ENCODE data around the gene HMGCS2. TPM values are rescaled to one million over a fixed set of nuclear protein-coding genes. Genes with fewer than 3 reads are reported as not detected.
"Not testable (repeated sequence)": the region's sequence is repeated elsewhere in the genome, so short reads cannot be mapped to it uniquely, and the experiment has no call there.

Gene HMGCS2
- total RNA-seq, 1 experiment from 2014 or later: not detected

DNA sequence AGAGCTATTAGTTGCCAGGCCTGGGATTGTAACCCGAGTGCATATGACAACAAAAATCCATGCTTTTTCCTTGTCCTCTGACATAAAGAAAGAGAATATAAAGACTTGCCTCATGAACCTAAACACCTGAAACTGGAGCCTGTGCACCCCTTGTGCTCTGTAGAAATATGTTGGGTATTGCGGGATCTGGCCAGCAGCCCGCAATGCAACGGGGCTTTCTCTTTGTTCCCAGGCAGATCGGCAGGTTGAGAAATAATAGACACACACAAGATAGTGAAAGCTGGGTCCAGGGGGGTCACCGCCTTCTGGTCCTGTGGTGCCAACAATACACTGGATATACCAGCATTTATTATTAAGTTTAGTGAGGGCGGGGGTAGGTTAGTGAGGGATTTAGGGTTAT is 17.3 kb upstream of the HMGCS2 start:
- not testable (repeated sequence) for DNase-seq; H3K79me2 ChIP-seq (ENCODE audit: low read length); H3K27me3 ChIP-seq (ENCODE audit: low read length); H3K36me3 ChIP-seq (ENCODE audit: insufficient read depth, low read length); H3K9me2 ChIP-seq (replicated peaks; ENCODE audit: insufficient read depth, low read length); H2AFZ ChIP-seq (ENCODE audit: low read length); H3K27ac ChIP-seq (ENCODE audit: low read length); H3K4me3 ChIP-seq (ENCODE audit: low read length); H3K4me1 ChIP-seq (ENCODE audit: low read length); H3K9ac ChIP-seq (ENCODE audit: low read length); H3K9me3 ChIP-seq (ENCODE audit: low read length); H3K4me2 ChIP-seq (ENCODE audit: low read depth, low read length, poor library complexity, severe bottlenecking); H4K20me1 ChIP-seq (ENCODE audit: insufficient read depth, low read depth, low read length)

GRCh38 chr1:119784191-119784781 is 15.6 kb upstream of the HMGCS2 start:
- Histone ChIP-seq H3K9me2 (replicated peaks; ENCODE audit: insufficient read depth, low read length) (no peaks in the 10 kb centered on the region), H3K9ac (ENCODE audit: low read length) (no peak overlapping the region), H4K20me1 (ENCODE audit: insufficient read depth, low read depth, low read length) (no peaks in the 10 kb centered on the region), H3K4me2 (ENCODE audit: low read depth, low read length, poor library complexity, severe bottlenecking) (no peak overlapping the region), H3K4me3 (ENCODE audit: low read length) (no peak overlapping the region), H3K9me3 (ENCODE audit: low read length) (no peaks in the 10 kb centered on the region), H3K36me3 (ENCODE audit: insufficient read depth, low read length) (no peaks in the 10 kb centered on the region), H3K27ac (ENCODE audit: low read length) (no peak overlapping the region), H3K79me2 (ENCODE audit: low read length) (no peaks in the 10 kb centered on the region), H3K27me3 (ENCODE audit: low read length) (no peaks in the 10 kb centered on the region), H2AFZ (ENCODE audit: low read length) (no peak overlapping the region), H3K4me1 (ENCODE audit: low read length) (no peaks in the 10 kb centered on the region)
- DNase-seq: no peak

- H3K27ac ChIP-seq (ENCODE audit: low read length): no peak overlapping the region
- H3K4me3 ChIP-seq (ENCODE audit: low read length): no peak overlapping the region
- no peak overlapping the region for H2AFZ ChIP-seq (ENCODE audit: low read length)
- H3K36me3 ChIP-seq (ENCODE audit: insufficient read depth, low read length): no peaks in the 10 kb centered on the region
- no peak for DNase-seq
- no peaks in the 10 kb centered on the region for H3K9me2 ChIP-seq (replicated peaks; ENCODE audit: insufficient read depth, low read length)
- H3K9ac ChIP-seq (ENCODE audit: low read length): no peak overlapping the region
- H3K9me3 ChIP-seq (ENCODE audit: low read length): no peaks in the 10 kb centered on the region
- no peaks in the 10 kb centered on the region for H3K79me2 ChIP-seq (ENCODE audit: low read length)
- H3K27me3 ChIP-seq (ENCODE audit: low read length): no peaks in the 10 kb centered on the region
- no peaks in the 10 kb centered on the region for H3K4me1 ChIP-seq (ENCODE audit: low read length)
- no peak overlapping the region for H3K4me2 ChIP-seq (ENCODE audit: low read depth, low read length, poor library complexity, severe bottlenecking)
- H4K20me1 ChIP-seq (ENCODE audit: insufficient read depth, low read depth, low read length): no peaks in the 10 kb centered on the region
Observed at GRCh38 chr1:119783354-119784185, 14.9 kb upstream of the HMGCS2 start.

DNA sequence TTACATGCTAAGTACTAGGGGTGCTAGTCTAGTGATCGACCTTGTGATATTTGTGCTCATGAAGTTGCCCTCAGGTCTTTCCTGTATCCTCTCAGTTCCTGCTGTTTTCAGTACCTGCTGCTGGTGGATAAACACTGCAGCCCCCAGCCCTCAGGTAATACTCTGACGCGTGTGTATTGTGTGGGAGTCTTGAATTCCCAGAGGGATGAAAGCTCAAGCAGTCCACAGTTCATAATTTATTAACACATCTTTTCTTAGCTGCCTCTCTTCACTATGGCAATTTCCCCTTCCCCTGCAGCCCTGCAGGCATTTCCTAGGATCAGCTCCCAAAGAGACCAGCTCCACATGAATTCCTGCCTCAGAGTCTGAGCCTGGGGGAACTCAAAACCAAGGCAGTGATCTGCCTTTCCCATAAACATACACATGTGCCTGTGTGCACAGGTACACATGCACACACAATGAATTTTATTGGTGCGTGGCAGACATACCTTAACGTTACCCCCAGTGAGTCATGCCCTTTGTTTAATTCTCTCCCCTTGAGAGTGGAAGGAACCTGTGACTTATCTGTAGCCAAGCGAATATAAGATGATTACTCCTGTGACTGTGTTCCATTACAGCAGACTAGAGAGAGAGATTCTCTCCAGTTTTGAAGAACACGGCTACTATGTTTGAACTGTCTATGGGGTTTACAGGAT is 14.1 kb upstream of the HMGCS2 start:
- Histone ChIP-seq H3K36me3 (ENCODE audit: insufficient read depth, low read length) (no peaks in the 10 kb centered on the region), H3K9me3 (ENCODE audit: low read length) (no peaks in the 10 kb centered on the region), H3K27me3 (ENCODE audit: low read length) (no peaks in the 10 kb centered on the region), H2AFZ (ENCODE audit: low read length) (no peak overlapping the region), H3K4me1 (ENCODE audit: low read length) (no peaks in the 10 kb centered on the region), H3K27ac (ENCODE audit: low read length) (no peak overlapping the region), H3K4me3 (ENCODE audit: low read length) (no peak overlapping the region), H3K4me2 (ENCODE audit: low read depth, low read length, poor library complexity, severe bottlenecking) (no peak overlapping the region), H3K79me2 (ENCODE audit: low read length) (no peaks in the 10 kb centered on the region), H3K9me2 (replicated peaks; ENCODE audit: insufficient read depth, low read length) (no peaks in the 10 kb centered on the region), H4K20me1 (ENCODE audit: insufficient read depth, low read depth, low read length) (no peaks in the 10 kb centered on the region), H3K9ac (ENCODE audit: low read length) (no peak overlapping the region)
- DNase-seq: no peak

- Histone ChIP-seq H3K9me2 (replicated peaks; ENCODE audit: insufficient read depth, low read length) (no peaks in the 10 kb centered on the region), H2AFZ (ENCODE audit: low read length) (no peak overlapping the region), H3K27ac (ENCODE audit: low read length) (no peak overlapping the region), H3K4me2 (ENCODE audit: low read depth, low read length, poor library complexity, severe bottlenecking) (no peak overlapping the region), H4K20me1 (ENCODE audit: insufficient read depth, low read depth, low read length) (no peaks in the 10 kb centered on the region), H3K27me3 (ENCODE audit: low read length) (no peaks in the 10 kb centered on the region), H3K79me2 (ENCODE audit: low read length) (no peaks in the 10 kb centered on the region), H3K4me1 (ENCODE audit: low read length) (no peaks in the 10 kb centered on the region), H3K9ac (ENCODE audit: low read length) (no peak overlapping the region), H3K36me3 (ENCODE audit: insufficient read depth, low read length) (no peaks in the 10 kb centered on the region), H3K9me3 (ENCODE audit: low read length) (no peaks in the 10 kb centered on the region), H3K4me3 (ENCODE audit: low read length) (no peak overlapping the region)
- no peak for DNase-seq
Observed at GRCh38 chr1:119781434-119782210, 12.9 kb upstream of the HMGCS2 start.

GRCh38 chr1:119779869-119780356 is 11.2 kb upstream of the HMGCS2 start:
- no peak overlapping the region for H3K27ac ChIP-seq (ENCODE audit: low read length)
- no peaks in the 10 kb centered on the region for H3K36me3 ChIP-seq (ENCODE audit: insufficient read depth, low read length)
- H3K9ac ChIP-seq (ENCODE audit: low read length): no peak overlapping the region
- H3K4me1 ChIP-seq (ENCODE audit: low read length): no peaks in the 10 kb centered on the region
- H3K4me3 ChIP-seq (ENCODE audit: low read length): no peak overlapping the region
- no peak overlapping the region for H2AFZ ChIP-seq (ENCODE audit: low read length)
- H3K4me2 ChIP-seq (ENCODE audit: low read depth, low read length, poor library complexity, severe bottlenecking): no peak overlapping the region
- no peaks in the 10 kb centered on the region for H3K27me3 ChIP-seq (ENCODE audit: low read length)
- H3K9me2 ChIP-seq (replicated peaks; ENCODE audit: insufficient read depth, low read length): no peaks in the 10 kb centered on the region
- no peaks in the 10 kb centered on the region for H3K9me3 ChIP-seq (ENCODE audit: low read length)
- DNase-seq: no peak
- no peaks in the 10 kb centered on the region for H4K20me1 ChIP-seq (ENCODE audit: insufficient read depth, low read depth, low read length)
- no peaks in the 10 kb centered on the region for H3K79me2 ChIP-seq (ENCODE audit: low read length)

DNA sequence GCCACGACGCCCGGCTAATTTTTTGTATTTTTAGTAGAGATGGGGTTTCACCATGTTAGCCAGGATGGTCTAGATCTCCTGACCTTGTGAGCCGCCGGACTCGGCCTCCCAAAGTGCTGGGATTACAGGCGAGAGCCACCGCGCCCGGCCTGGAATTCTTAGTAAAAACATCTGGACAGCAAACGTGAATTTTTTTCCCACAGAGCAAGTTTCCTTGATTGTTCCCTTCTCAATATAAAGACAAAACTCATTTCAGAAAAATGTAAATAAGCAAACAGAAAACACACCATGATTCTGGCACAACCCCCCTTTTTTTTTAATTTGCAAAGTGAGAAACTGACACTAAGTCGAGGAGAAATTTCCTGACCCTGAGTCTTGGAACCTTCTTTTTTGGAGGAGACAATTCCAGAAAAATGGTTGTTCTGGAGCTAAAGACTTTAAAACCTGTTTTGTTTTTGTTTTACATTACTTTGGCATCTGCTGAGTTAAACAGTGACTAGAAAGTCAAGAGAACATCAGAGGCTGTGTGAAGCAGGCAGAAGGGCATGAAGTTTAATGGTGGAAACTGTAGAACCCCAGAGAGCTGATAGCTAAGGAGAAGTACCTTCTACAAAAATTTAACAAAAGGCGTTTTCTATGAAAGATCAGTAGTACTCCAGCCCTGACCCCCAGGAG is 10.3 kb upstream of the HMGCS2 start:
- Histone ChIP-seq H3K9me3 (ENCODE audit: low read length) (no peaks in the 10 kb centered on the region), H3K9me2 (replicated peaks; ENCODE audit: insufficient read depth, low read length) (no peaks in the 10 kb centered on the region), H3K9ac (ENCODE audit: low read length) (no peak overlapping the region), H4K20me1 (ENCODE audit: insufficient read depth, low read depth, low read length) (no peaks in the 10 kb centered on the region), H3K36me3 (ENCODE audit: insufficient read depth, low read length) (no peaks in the 10 kb centered on the region), H3K27me3 (ENCODE audit: low read length) (no peaks in the 10 kb centered on the region), H3K4me1 (ENCODE audit: low read length) (no peaks in the 10 kb centered on the region), H2AFZ (ENCODE audit: low read length) (no peak overlapping the region), H3K79me2 (ENCODE audit: low read length) (no peaks in the 10 kb centered on the region), H3K4me2 (ENCODE audit: low read depth, low read length, poor library complexity, severe bottlenecking) (no peak overlapping the region), H3K27ac (ENCODE audit: low read length) (no peak overlapping the region), H3K4me3 (ENCODE audit: low read length) (no peak overlapping the region)
- no peak for DNase-seq

All from Karpas-422 (cell line).